Dedifferentiated amniotic fluid mesenchymal stem cell (primary cell): Measurements from ENCODE around the gene STS.
"Not testable (repeated sequence)": the region's sequence is repeated elsewhere in the genome, so short reads cannot be mapped to it uniquely, and the experiment has no call there.

Experiments
- DNase-seq: peaks from one replicate; pipeline ENCODE4 v3.0.0-alpha.2; 2016; ENCODE audit errors: extremely low spot score

Gene STS

GRCh38 chrX:7139202-7140081, 8.1 kb upstream of the STS start:
- DNase-seq = no peak

GRCh38 chrX:7143076-7143475, 4.4 kb upstream of the STS start:
- DNase-seq = no peak

GRCh38 chrX:7143941-7144525, 3.5 kb upstream of the STS start:
- no peak for DNase-seq

GRCh38 chrX:7145454-7145853, 2.1 kb upstream of the STS start:
- no peak for DNase-seq

GRCh38 chrX:7146020-7146702, 1.4 kb upstream of the STS start:
- no peak for DNase-seq

- DNase-seq = no peak
These were observed 654 bp upstream of the STS start for GRCh38 chrX:7146703-7147412.

GRCh38 chrX:7147978-7148854, 704 bp downstream of the STS start, which contains the start of gene PUDP:
Gene PUDP, minus strand, starts transcription at chrX:7148153. Its CDS starts 40 bp downstream, at chrX:7148113.
- peak; percentile 80 for DNase-seq

GRCh38 chrX:7149411-7149810, 1.9 kb downstream of the STS start:
- no peak for DNase-seq

- DNase-seq = no peak
These were observed 5.7 kb downstream of the STS start for GRCh38 chrX:7153231-7153630.

GRCh38 chrX:7154041-7154597, 6.6 kb downstream of the STS start:
- no peak for DNase-seq

GRCh38 chrX:7155163-7155562, 7.7 kb downstream of the STS start:
- no peak for DNase-seq

- no peak for DNase-seq
These were observed 9.4 kb downstream of the STS start for GRCh38 chrX:7156879-7157278.

GRCh38 chrX:7158468-7158990, 11.0 kb downstream of the STS start:
- no peak for DNase-seq

GRCh38 chrX:7159149-7159861, 11.8 kb downstream of the STS start:
- no peak for DNase-seq

GRCh38 chrX:7163146-7163677, 15.7 kb downstream of the STS start:
- no peak for DNase-seq

GRCh38 chrX:7164174-7164573, 16.7 kb downstream of the STS start:
- DNase-seq = no peak

GRCh38 chrX:7168371-7168770, 20.9 kb downstream of the STS start:
- DNase-seq = no peak

GRCh38 chrX:7169627-7170026, 22.1 kb downstream of the STS start:
- no peak for DNase-seq

GRCh38 chrX:7170898-7171297, 23.4 kb downstream of the STS start:
- DNase-seq = no peak

- DNase-seq = not testable (repeated sequence)
These were observed 31.3 kb downstream of the STS start for GRCh38 chrX:7178859-7179258.
